GF-D8 (cell line): Measurements from ENCODE around the gene ITPR1.
A peak's percentile ranks its signal among the peaks of the same experiment; 100 is the strongest.

Experiments
- DNase-seq: peaks from one replicate; lab custom pipeline; 2025; lab: John Stamatoyannopoulos, UW

Gene ITPR1

GRCh38 chr3:4744405-4745234 is 251.5 kb downstream of the ITPR1 start:
- DNase-seq = no peak

GRCh38 chr3:4745235-4745610 is 252.1 kb downstream of the ITPR1 start:
- DNase-seq = no peak

GRCh38 chr3:4746241-4746958 is 253.3 kb downstream of the ITPR1 start:
- no peak for DNase-seq

GRCh38 chr3:4748127-4748526 is 255.0 kb downstream of the ITPR1 start:
- DNase-seq = no peak

GRCh38 chr3:4748701-4749378 is 255.7 kb downstream of the ITPR1 start:
- DNase-seq = no peak

- DNase-seq = no peak
Measured at GRCh38 chr3:4749567-4750002, 256.4 kb downstream of the ITPR1 start.

GRCh38 chr3:4750306-4750968 is 257.3 kb downstream of the ITPR1 start:
- DNase-seq = peak; percentile 40

GRCh38 chr3:4751029-4751501 is 257.9 kb downstream of the ITPR1 start:
- no peak for DNase-seq

GRCh38 chr3:4751502-4752101 is 258.5 kb downstream of the ITPR1 start:
- peak; percentile 91 for DNase-seq

GRCh38 chr3:4752201-4753072 is 259.3 kb downstream of the ITPR1 start:
- DNase-seq = peak; percentile 97

GRCh38 chr3:4753073-4753691 is 260.0 kb downstream of the ITPR1 start:
- no peak for DNase-seq

GRCh38 chr3:4754180-4755086 is 261.3 kb downstream of the ITPR1 start:
- DNase-seq = no peak

- DNase-seq = no peak
Measured at GRCh38 chr3:4755566-4755965, 262.4 kb downstream of the ITPR1 start.

- DNase-seq = no peak
Measured at GRCh38 chr3:4756057-4756775, 263.1 kb downstream of the ITPR1 start.

- DNase-seq = no peak
Measured at GRCh38 chr3:4756855-4757574, 263.9 kb downstream of the ITPR1 start.

GRCh38 chr3:4757575-4758248 is 264.6 kb downstream of the ITPR1 start:
- DNase-seq = no peak

- no peak for DNase-seq
Measured at GRCh38 chr3:4758249-4758860, 265.2 kb downstream of the ITPR1 start.
